ENCODE results near the gene PRLH.

The PRLH gene

GRCh38 chr2:237571551-237571950 is 5.2 kb downstream of the PRLH start:
- Histone ChIP-seq H3K27me3 (ENCODE audit: low read length) (no peaks in the 10 kb centered on the region), H2AFZ (ENCODE audit: low read depth, low read length, severe bottlenecking) (no peak overlapping the region), H4K20me1 (ENCODE audit: low read depth, low read length) (no peaks in the 10 kb centered on the region), H3K4me3 (ENCODE audit: insufficient read depth, low read length, poor library complexity, severe bottlenecking) (no peak overlapping the region), H3K4me2 (ENCODE audit: low read depth, low read length, poor library complexity, severe bottlenecking) (no peak overlapping the region), H3F3A (ENCODE audit: insufficient read depth) (no peaks in the 10 kb centered on the region), H3K79me2 (ENCODE audit: insufficient read depth, low read length) (no peaks in the 10 kb centered on the region), H3K9me2 (replicated peaks; ENCODE audit: insufficient read depth, low read length) (no peaks in the 10 kb centered on the region), H3K9ac (ENCODE audit: low read length) (no peak overlapping the region), H3K9me3 (ENCODE audit: insufficient read depth, low read length) (no peaks in the 10 kb centered on the region), H3K36me3 (ENCODE audit: low read length) (no peaks in the 10 kb centered on the region), H3K27ac (ENCODE audit: low read depth, low read length) (no peak overlapping the region)
- no peak for TF ChIP-seq EZH2phosphoT487 (conservative IDR thresholded peaks at IDR 0.05; ENCODE audit: low read length)
- no peak for TF ChIP-seq CTCF (IDR thresholded peaks at IDR 0.05; ENCODE audit: insufficient read depth, low read length, poor library complexity, severe bottlenecking)

GRCh38 chr2:237572021-237572741 is 5.8 kb downstream of the PRLH start:
- peak; percentile 96 for TF ChIP-seq CTCF (IDR thresholded peaks at IDR 0.05; ENCODE audit: insufficient read depth, low read length, poor library complexity, severe bottlenecking)
- TF ChIP-seq EZH2phosphoT487 (conservative IDR thresholded peaks at IDR 0.05; ENCODE audit: low read length), result no peak
- Histone ChIP-seq H3K9me2 (replicated peaks; ENCODE audit: insufficient read depth, low read length) (no peaks in the 10 kb centered on the region), H2AFZ (ENCODE audit: low read depth, low read length, severe bottlenecking) (no peak overlapping the region), H3K4me2 (ENCODE audit: low read depth, low read length, poor library complexity, severe bottlenecking) (no peak overlapping the region), H3K27ac (ENCODE audit: low read depth, low read length) (no peak overlapping the region), H3K79me2 (ENCODE audit: insufficient read depth, low read length) (no peaks in the 10 kb centered on the region), H4K20me1 (ENCODE audit: low read depth, low read length) (no peaks in the 10 kb centered on the region), H3F3A (ENCODE audit: insufficient read depth) (no peaks in the 10 kb centered on the region), H3K4me3 (ENCODE audit: insufficient read depth, low read length, poor library complexity, severe bottlenecking) (no peak overlapping the region), H3K27me3 (ENCODE audit: low read length) (no peaks in the 10 kb centered on the region), H3K36me3 (ENCODE audit: low read length) (no peaks in the 10 kb centered on the region), H3K9ac (ENCODE audit: low read length) (no peak overlapping the region), H3K9me3 (ENCODE audit: insufficient read depth, low read length) (no peaks in the 10 kb centered on the region)

GRCh38 chr2:237572742-237573101 is 6.3 kb downstream of the PRLH start:
- no peaks in the 10 kb centered on the region for H3K79me2 ChIP-seq (ENCODE audit: insufficient read depth, low read length)
- no peaks in the 10 kb centered on the region for H3K9me2 ChIP-seq (replicated peaks; ENCODE audit: insufficient read depth, low read length)
- TF ChIP-seq EZH2phosphoT487 (conservative IDR thresholded peaks at IDR 0.05; ENCODE audit: low read length) (no peak), CTCF (IDR thresholded peaks at IDR 0.05; ENCODE audit: insufficient read depth, low read length, poor library complexity, severe bottlenecking) (no peak)
- no peaks in the 10 kb centered on the region for H4K20me1 ChIP-seq (ENCODE audit: low read depth, low read length)
- no peak overlapping the region for H3K4me3 ChIP-seq (ENCODE audit: insufficient read depth, low read length, poor library complexity, severe bottlenecking)
- H3K9me3 ChIP-seq (ENCODE audit: insufficient read depth, low read length), result no peaks in the 10 kb centered on the region
- no peak overlapping the region for H2AFZ ChIP-seq (ENCODE audit: low read depth, low read length, severe bottlenecking)
- H3K36me3 ChIP-seq (ENCODE audit: low read length), result no peaks in the 10 kb centered on the region
- H3K27ac ChIP-seq (ENCODE audit: low read depth, low read length), result no peak overlapping the region
- no peak overlapping the region for H3K9ac ChIP-seq (ENCODE audit: low read length)
- no peaks in the 10 kb centered on the region for H3K27me3 ChIP-seq (ENCODE audit: low read length)
- H3K4me2 ChIP-seq (ENCODE audit: low read depth, low read length, poor library complexity, severe bottlenecking), result no peak overlapping the region
- no peaks in the 10 kb centered on the region for H3F3A ChIP-seq (ENCODE audit: insufficient read depth)

Measured in SU-DHL-6 (cell line).